Cerebellar nuclear complex (tissue), 1 donor: ENCODE results near the gene COL16A1.

Source experiments
- DNase-seq, 2 experiments: peaks; one replicate each; lab custom pipeline; 2025; lab: John Stamatoyannopoulos, UW

COL16A1 gene

DNA sequence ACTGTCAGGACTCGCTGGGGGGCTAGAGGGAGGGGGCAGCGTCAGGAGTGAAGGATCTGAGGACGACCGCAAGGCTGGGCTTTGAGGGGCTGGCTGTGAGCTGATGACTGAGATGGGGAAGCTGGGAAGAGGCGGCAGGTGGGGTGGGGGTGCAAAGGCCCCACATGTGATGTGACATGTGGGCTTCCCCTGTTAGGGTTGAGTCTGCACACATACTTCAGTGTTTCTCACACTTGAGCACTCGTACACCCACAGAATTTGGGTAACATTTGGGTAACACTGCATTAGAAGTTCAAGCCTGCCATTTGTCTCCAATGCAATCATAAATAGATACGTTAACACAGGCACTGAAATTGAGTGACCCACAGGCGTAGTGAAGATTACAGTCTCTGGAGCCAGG lies 16.2 kb downstream of the COL16A1 start:
- DNase-seq, result no peak

DNA sequence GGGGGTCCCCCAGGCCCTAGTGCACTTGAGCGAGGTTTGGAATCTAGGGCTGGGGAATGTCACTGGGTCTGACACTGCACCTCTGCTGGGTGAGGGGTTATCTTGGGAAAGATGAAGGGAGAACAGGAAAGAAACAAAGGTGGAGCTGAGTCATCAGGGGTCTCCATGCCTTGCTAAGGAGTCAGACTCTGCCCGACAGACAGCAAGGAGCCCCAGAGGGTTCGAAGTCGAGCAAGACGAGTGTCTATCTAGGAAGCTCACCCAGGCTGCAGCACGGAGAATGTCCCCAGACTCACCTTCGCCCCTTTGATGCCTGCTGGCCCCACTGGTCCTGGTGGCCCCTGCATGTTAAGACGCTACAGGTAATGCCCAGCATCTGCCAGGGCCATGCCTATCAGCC lies 18.0 kb downstream of the COL16A1 start:
- DNase-seq, result no peak

DNA sequence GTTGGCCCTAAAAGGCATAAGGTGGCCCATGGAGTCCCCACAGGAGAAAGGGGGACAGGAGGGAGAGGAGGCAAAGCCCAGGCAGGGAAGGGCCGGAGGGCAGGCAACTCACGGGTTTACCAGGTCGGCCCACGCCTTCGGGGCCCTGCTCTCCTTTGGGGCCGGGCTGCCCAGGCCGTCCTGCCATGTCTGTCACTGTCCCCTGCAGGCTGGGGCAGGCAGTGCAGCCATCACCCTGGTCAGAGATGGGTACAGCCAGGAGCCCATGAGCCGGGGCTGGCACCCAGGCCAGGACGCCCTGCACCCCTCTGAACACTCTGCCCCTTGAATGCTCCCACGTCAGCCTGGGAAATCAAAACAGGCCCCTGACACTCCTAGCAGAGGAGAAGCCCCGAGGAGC lies 19.8 kb downstream of the COL16A1 start:
- DNase-seq, result no peak

DNA sequence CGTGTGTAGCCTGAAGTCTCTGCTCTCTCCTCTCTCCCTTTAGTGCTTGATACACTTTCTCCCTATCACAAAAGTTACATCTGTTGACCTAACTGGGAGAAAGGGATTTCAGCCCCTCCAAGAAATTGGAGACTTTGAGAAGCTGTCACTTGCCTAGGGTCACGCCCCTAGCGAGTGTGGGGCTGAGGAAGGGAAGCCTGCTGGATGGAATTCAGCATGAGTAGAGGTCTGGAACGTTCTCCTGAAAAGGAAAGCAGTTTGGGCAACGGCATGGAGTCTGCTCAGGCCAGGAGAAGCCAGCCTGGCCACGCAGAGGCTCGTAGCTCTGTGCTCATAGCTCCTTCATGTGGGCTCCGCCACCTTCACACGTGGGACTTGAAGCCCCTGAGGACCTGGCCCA lies 22.4 kb downstream of the COL16A1 start:
- no peak for DNase-seq

DNA sequence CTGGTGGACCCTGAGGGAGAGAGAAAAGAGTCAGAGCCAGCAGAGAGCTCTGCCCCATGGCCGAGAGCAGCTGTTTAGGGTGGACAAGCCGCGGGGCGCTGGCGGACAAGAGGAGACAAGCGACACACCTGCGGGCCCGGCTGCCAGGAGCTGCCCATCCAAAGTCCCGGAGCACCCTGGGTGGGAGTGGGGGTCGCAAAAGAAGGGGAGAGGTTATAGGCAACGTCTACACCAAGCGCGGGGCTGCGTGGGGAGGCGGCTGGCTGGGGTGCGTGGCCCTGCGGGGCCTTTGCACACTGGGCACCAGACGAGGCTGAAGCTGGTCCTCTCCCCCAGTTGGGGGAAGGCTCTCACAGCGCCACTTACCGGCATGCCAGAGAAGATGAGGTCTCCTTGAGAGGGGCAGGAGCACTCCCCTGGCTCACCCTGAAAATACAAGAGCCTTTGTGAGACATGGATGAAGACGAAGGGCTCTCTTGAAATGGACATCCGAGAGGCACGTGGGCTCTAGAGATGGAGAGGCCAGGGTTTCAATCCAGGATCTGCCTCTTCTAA lies 24.1 kb downstream of the COL16A1 start:
- DNase-seq, result no peak

DNA sequence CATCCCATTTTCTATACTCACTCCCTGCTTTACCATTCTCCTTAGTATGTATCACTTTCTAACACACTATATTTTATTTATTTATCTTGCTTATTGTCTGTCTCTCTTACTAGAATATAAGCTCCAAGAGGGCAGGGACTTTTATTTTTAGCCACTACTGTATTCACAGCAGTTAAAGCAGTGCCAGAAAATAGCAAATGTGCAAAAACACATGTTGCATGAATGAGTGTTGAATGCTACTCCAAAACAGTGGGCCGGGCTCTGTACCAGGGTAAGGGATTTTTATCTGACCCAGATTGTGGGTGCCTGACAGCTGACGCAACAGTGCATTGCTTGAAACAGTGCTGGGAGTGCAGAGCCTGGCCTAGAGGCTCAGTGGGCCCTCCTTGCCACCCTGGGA lies 24.7 kb downstream of the COL16A1 start:
- DNase-seq, result no peak

DNA sequence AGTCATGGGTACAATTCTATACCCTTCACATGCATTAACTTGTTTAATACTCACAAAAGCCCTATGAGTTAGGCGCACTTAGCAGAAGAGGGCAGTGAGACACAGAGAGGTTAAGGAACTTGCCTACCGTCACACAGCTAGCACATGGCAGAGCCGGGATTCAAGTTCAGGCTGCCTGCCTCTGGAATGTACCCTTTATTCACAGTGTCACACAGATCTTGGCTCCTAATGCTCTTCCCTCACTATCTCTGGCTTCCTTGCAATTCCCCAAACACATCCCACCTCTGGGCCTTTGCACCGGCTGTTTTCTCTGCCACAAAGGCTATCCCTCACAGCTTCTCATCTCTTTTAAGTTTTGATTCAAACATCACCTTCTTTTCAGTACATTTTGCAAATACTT lies 25.1 kb downstream of the COL16A1 start:
- DNase-seq, result no peak

DNA sequence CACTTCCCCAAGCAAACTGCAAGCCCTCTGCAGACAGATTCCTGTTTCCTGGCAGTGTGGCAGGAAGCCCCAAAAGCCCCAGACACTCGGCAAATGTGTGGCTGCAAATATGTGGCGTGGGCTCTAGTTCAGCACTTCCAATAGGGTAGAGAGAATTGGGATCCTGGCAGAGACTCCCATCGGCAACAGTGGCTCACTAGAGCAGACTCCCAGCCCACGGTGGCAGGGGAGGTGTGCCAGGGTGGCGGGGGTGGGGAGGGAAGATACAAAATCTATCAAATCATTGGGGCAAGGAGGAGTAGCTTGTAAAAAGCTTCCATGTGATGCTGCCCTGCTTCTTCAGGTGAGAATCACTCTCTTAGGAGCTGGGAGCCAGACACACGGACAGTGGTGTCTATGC lies 25.9 kb downstream of the COL16A1 start:
- DNase-seq, result no peak

DNA sequence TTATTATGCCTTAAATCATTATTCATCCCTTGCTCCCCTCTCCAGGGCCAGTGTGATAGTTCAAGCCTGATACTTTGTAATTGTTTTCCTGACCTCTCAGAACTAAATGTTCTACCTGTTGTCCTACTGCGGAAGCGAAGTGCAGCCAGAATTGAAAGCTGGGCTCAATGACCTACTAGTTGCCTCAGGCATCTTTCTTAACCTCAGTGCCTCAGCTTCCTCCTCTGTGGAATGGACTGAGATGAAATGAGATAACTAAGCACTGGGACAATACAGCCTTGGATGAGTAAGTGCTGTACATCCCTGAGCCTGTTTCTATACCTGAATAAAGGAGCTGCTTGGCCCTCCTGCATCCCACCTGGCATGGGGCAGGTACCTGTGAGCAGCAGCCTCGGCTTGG lies 26.4 kb downstream of the COL16A1 start:
- DNase-seq, result no peak

DNA sequence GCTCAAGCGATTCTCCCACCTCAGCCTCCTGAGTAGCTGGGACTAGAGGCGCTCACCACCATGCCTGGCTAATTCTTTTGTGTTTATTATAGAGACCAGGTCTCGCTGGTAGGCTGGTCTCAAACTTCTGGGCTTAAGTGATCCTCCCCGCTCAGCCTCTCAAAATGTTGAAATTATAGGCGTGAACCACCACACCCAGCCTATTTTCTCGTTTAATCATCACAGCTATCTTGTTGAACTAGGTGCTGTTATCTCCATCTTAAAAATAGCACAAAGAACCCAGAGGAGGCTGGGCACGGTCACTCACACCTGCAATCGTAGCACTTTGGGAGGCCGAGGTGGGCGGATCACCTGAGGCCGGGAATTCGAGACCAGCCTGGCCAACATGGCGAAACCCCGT lies 28.1 kb downstream of the COL16A1 start:
- DNase-seq, result no peak

DNA sequence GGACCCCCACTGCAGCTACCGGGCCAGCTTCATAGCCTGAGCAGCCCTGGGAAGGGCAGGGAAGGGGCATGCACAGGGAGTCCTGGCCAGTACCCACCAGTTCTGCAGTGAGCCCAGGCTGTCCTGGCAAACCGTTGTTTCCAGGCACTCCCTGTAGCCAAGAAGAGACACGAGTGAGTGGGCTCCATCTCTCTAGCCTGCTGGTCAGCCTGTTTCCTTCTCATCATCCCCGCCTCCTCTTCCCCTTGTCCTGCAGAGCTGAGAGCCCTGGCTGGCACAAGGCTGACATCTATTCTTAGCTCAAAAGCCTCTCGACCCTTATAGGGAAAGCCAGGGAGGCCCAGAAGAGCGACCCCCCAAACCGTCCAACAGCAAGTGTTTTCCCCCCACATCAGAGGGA lies 28.7 kb downstream of the COL16A1 start:
- no peak for DNase-seq

DNA sequence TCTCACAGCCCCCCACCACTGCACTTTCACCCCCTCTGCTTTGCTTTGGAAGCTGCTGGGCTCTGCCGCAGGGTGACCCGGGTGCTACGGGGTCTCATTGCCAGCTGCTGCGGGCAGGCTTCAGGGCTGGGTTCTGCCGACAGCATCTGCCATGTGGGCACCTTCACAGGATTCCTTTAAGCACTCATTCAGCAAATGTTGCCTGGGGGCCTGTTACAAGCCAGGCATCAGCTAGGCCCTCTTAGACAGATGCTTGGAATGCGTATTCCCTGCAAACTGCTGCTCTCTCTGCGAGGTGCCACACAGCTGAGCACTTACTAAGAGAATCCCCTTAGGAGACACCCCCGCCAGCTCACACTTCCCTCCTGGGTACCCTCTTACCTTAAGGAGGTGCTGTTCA lies 29.2 kb downstream of the COL16A1 start:
- DNase-seq, result no peak

DNA sequence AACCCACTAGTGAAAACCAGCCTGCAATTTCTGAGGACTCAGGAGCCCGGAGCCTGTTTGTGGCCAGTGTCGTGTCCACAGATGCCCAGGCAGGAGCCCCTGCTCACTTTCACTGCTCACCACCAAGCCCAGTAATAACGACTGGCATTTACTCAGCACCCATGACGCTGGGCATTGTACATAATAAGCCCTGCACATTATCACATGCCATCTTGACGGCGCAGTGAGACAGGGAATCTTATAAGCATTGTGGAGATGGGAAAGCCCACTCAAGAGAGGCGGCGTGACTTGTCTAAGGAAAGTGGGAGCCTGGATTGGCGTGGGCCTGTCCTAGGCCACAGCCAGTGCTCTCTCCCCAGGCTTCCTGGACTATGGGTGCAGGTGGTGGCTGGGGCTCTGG lies 30.4 kb downstream of the COL16A1 start:
- no peak for DNase-seq

DNA sequence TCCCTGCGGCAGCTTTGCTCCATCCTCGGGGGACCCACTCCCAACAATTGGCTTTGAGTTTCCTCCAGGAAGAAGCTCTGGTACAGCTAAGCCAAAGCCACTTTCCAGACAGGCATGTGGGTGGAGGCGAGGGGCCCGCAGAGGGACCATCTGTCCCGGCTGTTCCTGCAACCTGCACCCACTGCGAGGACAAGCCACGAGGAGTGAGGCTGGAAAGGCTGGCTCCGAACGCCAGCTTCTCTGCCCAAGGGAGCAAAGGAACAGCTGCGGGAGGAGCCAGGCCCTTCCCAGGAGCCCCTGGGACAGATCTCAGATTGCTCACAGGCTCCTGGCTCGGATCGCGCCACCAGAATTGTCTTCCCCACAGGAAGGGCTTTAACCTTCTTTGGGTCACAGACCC lies 30.8 kb downstream of the COL16A1 start:
- peak in 1 of 2 experiments; percentile 59 for DNase-seq

DNA sequence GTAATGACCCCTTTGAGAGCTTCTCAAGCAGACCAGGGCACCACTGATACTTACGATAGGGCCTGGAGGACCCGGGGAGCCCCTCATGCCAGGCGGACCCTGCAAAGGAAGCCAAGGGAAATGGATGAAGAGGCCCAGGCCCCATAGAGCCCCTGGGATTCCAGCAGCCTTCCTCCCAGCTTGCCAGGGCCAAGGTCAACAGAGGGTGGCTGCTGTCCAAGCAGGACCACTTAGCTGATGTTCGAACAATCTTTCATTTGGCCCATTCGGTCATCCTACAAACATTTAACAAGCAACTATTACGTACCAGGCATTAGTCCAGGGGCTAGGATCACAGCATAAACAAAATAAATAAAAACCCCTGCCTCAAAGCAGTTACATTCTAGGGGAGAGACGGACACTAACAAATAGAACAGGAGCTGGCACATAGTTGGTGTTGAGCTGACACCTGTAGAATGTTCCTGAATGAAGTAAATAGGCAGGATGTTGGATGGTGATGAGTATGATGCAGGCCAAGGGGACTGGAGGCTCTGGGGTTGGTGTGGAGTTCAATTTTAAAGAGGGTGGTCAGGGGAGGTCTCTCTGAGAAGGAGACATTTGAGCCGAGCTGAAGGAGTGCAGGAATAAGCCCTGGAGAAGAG lies 32.1 kb downstream of the COL16A1 start:
- no peak for DNase-seq

DNA sequence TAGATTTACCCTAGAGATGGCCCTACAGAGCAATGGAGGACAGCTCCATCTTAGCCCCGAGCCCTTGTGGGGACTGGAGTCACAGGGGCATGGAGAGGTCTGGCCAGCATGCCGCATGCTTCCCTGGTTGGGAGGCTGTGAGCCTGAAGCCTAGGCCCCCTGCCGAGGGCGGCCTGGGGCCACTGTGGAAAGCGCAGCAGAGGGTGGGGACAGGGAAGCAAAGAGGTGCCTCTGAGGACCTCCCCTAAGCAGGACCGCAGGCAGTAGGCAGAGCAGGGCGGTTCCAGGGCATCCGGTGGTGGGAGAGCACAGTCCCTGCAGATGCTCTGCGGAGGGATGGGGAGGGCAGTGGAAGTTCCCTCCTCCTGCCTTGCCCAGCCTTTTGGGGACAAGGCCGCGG lies 32.7 kb downstream of the COL16A1 start:
- no peak for DNase-seq

DNA sequence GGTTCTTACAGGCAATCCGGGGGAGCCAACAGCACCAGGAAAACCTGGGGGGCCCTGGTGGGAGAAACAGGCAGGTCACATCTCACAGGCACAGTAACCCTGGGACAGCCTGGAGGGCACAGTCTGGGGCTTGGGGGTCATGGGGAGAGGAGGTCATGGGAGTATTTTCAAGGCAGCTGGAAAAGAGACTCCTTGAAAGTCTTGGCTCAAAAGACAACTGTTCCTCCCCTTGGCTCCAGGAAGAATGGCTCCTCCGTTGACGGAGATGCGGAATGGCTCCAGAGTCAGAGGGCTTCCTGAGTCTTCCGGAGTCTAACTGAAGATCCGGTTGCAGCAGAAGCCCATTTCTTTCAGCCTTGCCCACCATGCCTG lies 33.2 kb downstream of the COL16A1 start:
- DNase-seq, result no peak

DNA sequence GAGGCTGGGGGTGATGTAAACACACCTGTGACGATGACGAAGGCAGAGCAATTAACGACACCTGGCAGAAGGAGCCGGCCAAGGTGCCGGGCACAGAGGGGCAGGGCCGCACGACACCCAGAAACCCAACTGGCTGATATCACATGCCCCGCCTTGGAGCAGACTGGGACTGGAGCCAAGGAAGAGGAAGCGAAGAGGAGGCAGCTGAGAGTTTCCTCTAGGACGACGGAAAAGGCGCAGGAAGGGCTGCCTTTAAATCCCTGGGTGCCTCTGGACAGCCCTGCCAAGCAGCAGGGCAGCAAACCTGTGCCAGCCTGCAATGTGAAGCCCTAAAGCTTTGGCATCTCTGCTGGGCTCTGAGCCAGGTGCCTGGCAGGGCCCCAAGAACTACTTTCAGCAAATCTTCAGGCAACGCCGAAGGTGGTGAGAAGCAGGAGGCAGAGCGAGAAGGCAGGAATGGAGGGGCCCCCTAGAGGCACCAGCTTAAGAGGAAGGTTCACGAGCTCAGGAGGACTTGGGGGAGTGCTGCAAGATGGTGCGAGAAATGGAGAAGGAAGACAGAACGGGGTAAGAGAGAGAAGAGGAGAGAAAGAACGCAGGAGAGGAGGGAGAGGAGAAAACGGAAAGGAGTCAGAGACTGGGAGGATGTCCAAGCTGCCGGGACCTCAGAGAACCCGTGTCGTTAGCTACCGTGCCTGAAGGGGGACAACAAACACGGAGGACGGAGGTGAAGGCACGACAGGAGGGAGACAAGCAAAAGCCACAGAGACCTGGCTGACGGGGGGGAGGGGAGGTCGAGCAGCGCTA lies 33.8 kb downstream of the COL16A1 start:
- DNase-seq, result peak; percentile 52 to 64

DNA sequence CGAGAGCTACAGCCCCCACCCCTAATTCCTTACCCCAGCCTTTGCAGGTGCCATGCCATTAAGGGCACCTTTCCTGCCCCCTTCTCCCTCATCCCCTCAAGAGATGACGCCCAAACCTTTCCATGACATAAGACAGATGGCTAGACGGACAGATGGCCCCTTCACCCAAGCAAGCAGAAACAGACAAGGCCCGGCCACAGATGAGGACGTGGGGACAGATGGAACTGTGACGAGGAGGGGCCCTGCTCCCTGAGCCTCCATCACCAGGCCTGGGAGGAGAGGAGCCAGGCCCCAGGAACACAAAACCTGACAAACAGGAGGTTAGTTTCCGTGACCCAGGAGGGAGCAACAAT lies 34.4 kb downstream of the COL16A1 start:
- peak in 1 of 2 experiments; percentile 60 for DNase-seq

DNA sequence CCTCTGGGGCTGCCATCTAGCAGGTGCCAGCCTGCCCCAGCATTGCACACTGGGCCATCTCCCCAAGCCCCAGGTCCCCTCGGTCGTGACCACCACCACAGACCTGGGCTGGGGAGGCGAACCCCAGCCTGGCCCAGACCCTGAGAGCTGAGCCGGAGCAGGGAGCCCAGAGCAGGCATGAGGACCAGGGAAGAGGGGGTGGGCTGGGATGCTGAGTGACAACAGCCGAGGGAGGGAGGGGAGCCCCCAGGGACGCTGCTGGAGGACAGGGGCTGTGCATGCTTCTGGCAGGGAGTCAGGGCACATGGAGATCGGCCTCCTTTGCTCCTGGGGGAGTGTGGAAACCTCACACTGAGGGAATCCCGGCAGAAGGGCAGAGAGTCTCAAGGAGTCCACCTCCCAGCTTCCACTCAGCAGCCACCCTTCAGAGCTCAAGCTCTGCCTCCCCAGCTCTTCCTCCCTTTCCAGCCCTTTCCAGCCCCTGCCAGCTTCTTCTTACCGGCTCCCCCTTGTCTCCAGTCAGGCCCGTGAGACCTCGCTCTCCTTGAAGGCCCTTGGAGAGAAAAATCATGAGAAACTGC lies 35.4 kb downstream of the COL16A1 start:
- DNase-seq, result no peak

DNA sequence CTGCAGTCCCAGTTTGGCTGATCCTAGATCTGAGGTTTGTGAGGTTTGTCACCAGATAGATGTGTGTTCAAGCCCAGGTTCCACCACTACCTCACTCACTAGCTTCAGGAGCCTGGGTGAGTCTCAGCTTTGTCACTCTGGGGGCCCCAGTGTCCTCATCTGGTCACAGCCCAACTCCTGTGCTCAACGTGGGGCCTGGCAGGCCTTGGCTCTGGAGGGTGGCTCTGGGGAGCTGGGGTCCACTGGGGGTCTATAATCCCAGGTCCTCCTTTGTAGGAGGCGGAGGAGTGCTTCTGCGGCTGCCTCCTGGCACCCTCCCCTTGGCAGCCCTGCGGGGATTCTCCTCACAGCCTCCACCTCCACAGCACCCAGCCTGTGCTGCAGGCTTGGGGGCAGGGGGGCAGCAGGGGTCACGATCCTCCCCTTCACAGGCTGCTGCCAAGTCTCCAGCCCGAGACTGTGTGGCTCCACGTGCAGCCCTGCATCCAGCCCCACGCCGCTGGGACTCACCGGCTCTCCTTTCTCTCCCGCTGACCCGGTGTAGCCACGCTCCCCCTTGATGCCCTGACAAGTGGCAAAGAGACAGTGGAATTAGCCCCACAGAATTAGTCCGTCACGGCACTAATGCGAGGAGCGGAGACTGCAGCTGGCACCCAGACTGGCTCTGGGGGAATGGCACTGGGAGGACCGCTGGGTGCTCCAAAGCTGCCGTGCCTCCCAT lies 36.6 kb downstream of the COL16A1 start:
- no peak for DNase-seq

DNA sequence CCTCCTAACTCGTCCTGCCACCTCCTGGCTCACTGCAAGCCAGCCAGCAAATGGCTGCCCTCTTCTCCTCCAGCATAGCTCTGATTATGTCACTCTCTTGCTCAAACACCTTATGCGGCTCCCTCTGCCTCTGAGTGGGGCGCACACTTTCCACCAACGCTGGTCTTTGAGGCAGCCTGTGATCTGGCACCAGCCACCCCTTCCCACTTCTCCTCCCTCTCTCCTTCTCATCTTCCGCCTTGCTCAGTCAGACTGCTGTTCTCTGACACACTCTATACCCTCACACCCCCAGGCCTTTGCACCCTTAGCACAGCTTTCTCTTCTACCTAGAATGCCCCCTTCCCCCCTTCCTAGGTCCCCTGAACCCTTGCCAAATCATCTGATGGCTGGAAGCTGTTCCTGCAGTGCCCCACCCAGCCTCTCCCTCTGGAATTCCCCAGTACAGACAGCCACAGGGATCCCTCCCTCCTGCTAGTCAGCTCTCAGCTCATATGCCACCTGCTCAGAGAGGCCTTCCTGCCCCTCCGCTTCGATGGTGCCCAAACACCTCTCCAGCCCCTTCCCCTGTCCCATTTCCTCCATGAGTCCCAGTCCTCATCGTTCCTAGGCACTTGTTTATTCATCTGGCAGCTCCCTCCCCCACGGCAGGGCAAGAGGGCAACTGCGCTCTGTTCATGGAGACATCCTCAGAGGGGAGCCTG lies 37.4 kb downstream of the COL16A1 start:
- no peak for DNase-seq
